NCI-H82 (cell line): ENCODE results near the gene ADRA2A.

ENCODE experiments used
- DNase-seq: peaks from one replicate; lab custom pipeline; 2025; lab: John Stamatoyannopoulos, UW

The ADRA2A gene

GRCh38 chr10:111076682-111077478 is at the start of gene ADRA2A:
ADRA2A (plus strand) TSS chr10:111077029; CDS start chr10:111077997, 968 bp downstream.
- DNase-seq: peak; percentile 85

- DNase-seq: no peak
These were observed 46.6 kb upstream of the ADRA2A start for GRCh38 chr10:111030042-111030750.

- no peak for DNase-seq
These were observed 42.1 kb upstream of the ADRA2A start for GRCh38 chr10:111034598-111035310.

GRCh38 chr10:111035542-111035941 is 41.3 kb upstream of the ADRA2A start:
- DNase-seq: no peak

GRCh38 chr10:111037858-111038257 is 39.0 kb upstream of the ADRA2A start:
- DNase-seq: no peak

- DNase-seq: no peak
These were observed 37.3 kb upstream of the ADRA2A start for GRCh38 chr10:111039522-111039921.

- no peak for DNase-seq
These were observed 19.8 kb upstream of the ADRA2A start for GRCh38 chr10:111057006-111057405.

- no peak for DNase-seq
These were observed 13.4 kb upstream of the ADRA2A start for GRCh38 chr10:111063471-111063870.

- DNase-seq: peak; percentile 6
These were observed 4.6 kb upstream of the ADRA2A start for GRCh38 chr10:111072232-111072631.

GRCh38 chr10:111075577-111076185 is 1.1 kb upstream of the ADRA2A start:
- DNase-seq: no peak

GRCh38 chr10:111076191-111076681 is 593 bp upstream of the ADRA2A start:
- peak; percentile 82 for DNase-seq

GRCh38 chr10:111077479-111077784 is 603 bp downstream of the ADRA2A start:
- DNase-seq: no peak

- DNase-seq: peak; percentile 35
These were observed 1.1 kb downstream of the ADRA2A start for GRCh38 chr10:111077785-111078504.

GRCh38 chr10:111078505-111079185 is 1.8 kb downstream of the ADRA2A start:
- DNase-seq: peak; percentile 32

- no peak for DNase-seq
These were observed 2.5 kb downstream of the ADRA2A start for GRCh38 chr10:111079241-111079760.

- DNase-seq: no peak
These were observed 3.0 kb downstream of the ADRA2A start for GRCh38 chr10:111079781-111080180.

GRCh38 chr10:111080224-111080623 is 3.4 kb downstream of the ADRA2A start:
- DNase-seq: no peak

GRCh38 chr10:111081595-111081994 is 4.8 kb downstream of the ADRA2A start:
- no peak for DNase-seq

GRCh38 chr10:111082102-111082975 is 5.5 kb downstream of the ADRA2A start:
- no peak for DNase-seq
